Measurements from ENCODE around the gene MEX3A.

- TF ChIP-seq CTCF (IDR thresholded peaks at IDR 0.05) (no peak), POLR2A (IDR thresholded peaks at IDR 0.05) (no peak), EP300 (IDR thresholded peaks at IDR 0.05) (no peak)
Measured at GRCh38 chr1:156067262-156067661, 15.0 kb downstream of the MEX3A start.

All from tibial nerve (tissue), 4 donors.